GM12891 (cell line): ENCODE results near the gene MS4A10.

Experiments used
- POLR2A ChIP-seq: IDR thresholded peaks from 2 replicates; pipeline ENCODE4 v1.6.1; 2011; ENCODE audit warnings: low read depth, low read length, control low read depth
- POLR2AphosphoS5 ChIP-seq: IDR thresholded peaks from 2 replicates; pipeline ENCODE4 v1.6.1; 2011; ENCODE audit warnings: low read depth, low read length, control low read depth
- TAF1 ChIP-seq: IDR thresholded peaks from 2 replicates; pipeline ENCODE4 v1.6.1; 2011; ENCODE audit warnings: low read depth, low read length, control low read depth

DNA sequence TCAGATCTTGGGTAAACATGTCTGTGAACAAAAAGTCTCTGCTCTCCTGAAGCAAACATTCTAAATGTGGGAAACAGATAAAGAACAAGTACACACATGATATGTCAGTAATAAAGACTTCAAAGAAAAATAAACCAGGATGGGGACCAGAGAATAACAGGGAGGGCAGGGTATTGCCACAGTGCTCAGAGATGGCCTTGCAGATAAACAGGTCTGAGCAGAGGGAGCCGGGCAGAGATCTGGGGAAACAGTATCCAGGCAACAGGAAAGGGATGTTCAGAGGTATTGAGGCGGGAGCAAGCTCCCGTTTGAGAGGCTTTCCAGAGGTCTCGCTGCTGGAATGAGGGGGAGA, 59.7 kb downstream of the MS4A10 start:
- TF ChIP-seq TAF1 = no peak
- TF ChIP-seq POLR2AphosphoS5 = no peak
- TF ChIP-seq POLR2A = no peak
